WTC11 (cell line): ENCODE measurements around the gene TMEM132E. TPM values are rescaled to one million over a fixed set of nuclear protein-coding genes. Genes with fewer than 3 reads are reported as not detected.

ENCODE experiments used
- ATAC-seq: fragments of 200-7000 bp; cut with Tn5 transposase; 2 replicates; pipeline ENCODE4 v1.10.0; 2021; ENCODE audit warnings: mild to moderate bottlenecking, moderate library complexity
- CTCF ChIA-PET: fragments of 300-600 bp; sonication (Branson Sonifier 250); formaldehyde crosslinking; loops from one replicate; lab custom pipeline; 2021; ENCODE audit warnings: antibody characterized with exemption; lab: Charles Lee
- POLR2A ChIA-PET: fragments of 350-600 bp; sonication (Branson Sonifier 250); formaldehyde crosslinking; loops from one replicate; lab custom pipeline; 2021; ENCODE audit warnings: antibody characterized with exemption; lab: Charles Lee
- DNase-seq: peaks from one replicate; pipeline ENCODE4 v3.0.0; 2021; ENCODE audit warnings: low spot score
- H3K27ac Mint-ChIP-seq: 2 replicates; pipeline ENCODE4 v1.8.0; 2021; ENCODE audit warnings: mixed read lengths
- H3K27me3 Mint-ChIP-seq: 2 replicates; pipeline ENCODE4 v1.8.0; 2021; ENCODE audit warnings: low read depth, mild to moderate bottlenecking, moderate library complexity, mixed read lengths
- H3K36me3 Mint-ChIP-seq: 2 replicates; pipeline ENCODE4 v1.8.0; 2021; ENCODE audit warnings: mixed read lengths
- H3K4me1 Mint-ChIP-seq: 2 replicates; pipeline ENCODE4 v1.8.0; 2022; ENCODE audit warnings: mixed read lengths
- H3K4me3 Mint-ChIP-seq: 2 replicates; pipeline ENCODE4 v1.8.0; 2021; ENCODE audit warnings: mild to moderate bottlenecking, moderate library complexity, mixed read lengths
- H3K9me3 Mint-ChIP-seq: 2 replicates; pipeline ENCODE4 v1.8.0; 2021; ENCODE audit warnings: mixed read lengths
- AFF4 ChIP-seq: sonication (generic); formaldehyde crosslinking; IDR thresholded peaks from 2 replicates; pipeline ENCODE4 v1.8.1; 2023; ENCODE audit warnings: mild to moderate bottlenecking, missing genetic modification reagents, borderline replicate concordance
- ATF1 ChIP-seq: sonication (generic); formaldehyde crosslinking; IDR thresholded peaks from 2 replicates; pipeline ENCODE4 v1.8.1; 2023; ENCODE audit warnings: mild to moderate bottlenecking, moderate library complexity, missing genetic modification reagents
- ELF4 ChIP-seq: sonication (generic); formaldehyde crosslinking; IDR thresholded peaks from 2 replicates; pipeline ENCODE4 v1.8.1; 2022; ENCODE audit warnings: low read depth, mild to moderate bottlenecking, moderate library complexity, missing genetic modification reagents
- EMX1 ChIP-seq: fragments of 250-450 bp; sonication (Bioruptor Pico); IDR thresholded peaks from 2 replicates; pipeline ENCODE4 v1.8.0; 2021; ENCODE audit warnings: mild to moderate bottlenecking
- ERG ChIP-seq: fragments of 250-450 bp; sonication (Bioruptor Pico); IDR thresholded peaks from 2 replicates; pipeline ENCODE4 v1.8.0; 2021; ENCODE audit warnings: mild to moderate bottlenecking
- FOXJ3 ChIP-seq: sonication (generic); formaldehyde crosslinking; IDR thresholded peaks from 2 replicates; pipeline ENCODE4 v1.9.0; 2021; ENCODE audit warnings: missing genetic modification reagents, mild to moderate bottlenecking, borderline replicate concordance
- MYBL2 ChIP-seq: sonication (generic); formaldehyde crosslinking; IDR thresholded peaks from 2 replicates; pipeline ENCODE4 v1.8.1; 2023; ENCODE audit warnings: mild to moderate bottlenecking, moderate library complexity, missing genetic modification reagents
- NFYB ChIP-seq: sonication (generic); formaldehyde crosslinking; conservative IDR thresholded peaks from 2 replicates; pipeline ENCODE4 v1.8.0; 2022; ENCODE audit warnings: low read depth, missing genetic modification reagents
- NR3C1 ChIP-seq: sonication (generic); formaldehyde crosslinking; conservative IDR thresholded peaks from 2 replicates; pipeline ENCODE4 v1.8.1; 2023; ENCODE audit warnings: low read depth, mild to moderate bottlenecking, missing genetic modification reagents
- OVOL2 ChIP-seq: fragments of 250-450 bp; sonication (Bioruptor Pico); IDR thresholded peaks from 2 replicates; pipeline ENCODE4 v1.9.0; 2021; ENCODE audit warnings: mild to moderate bottlenecking, borderline replicate concordance
- PRRX2 ChIP-seq: fragments of 250-450 bp; sonication (Bioruptor Pico); IDR thresholded peaks from 2 replicates; pipeline ENCODE4 v1.8.0; 2021; ENCODE audit warnings: mild to moderate bottlenecking
- SMAD3 ChIP-seq: sonication (generic); formaldehyde crosslinking; IDR thresholded peaks from 2 replicates; pipeline ENCODE4 v1.8.0; 2022; ENCODE audit warnings: missing genetic modification reagents, mild to moderate bottlenecking, borderline replicate concordance
- TP53 ChIP-seq: sonication (generic); formaldehyde crosslinking; IDR thresholded peaks from 2 replicates; pipeline ENCODE4 v1.8.1; 2023; ENCODE audit warnings: mild to moderate bottlenecking, missing genetic modification reagents
- USF1 ChIP-seq: sonication (generic); formaldehyde crosslinking; IDR thresholded peaks from 2 replicates; pipeline ENCODE4 v1.8.0; 2022; ENCODE audit warnings: mild to moderate bottlenecking, missing genetic modification reagents
- ZBTB21 ChIP-seq: sonication (generic); formaldehyde crosslinking; IDR thresholded peaks from 2 replicates; pipeline ENCODE4 v1.8.1; 2023; ENCODE audit warnings: mild to moderate bottlenecking, missing genetic modification reagents, borderline replicate concordance
- ZNF232 ChIP-seq: sonication (generic); formaldehyde crosslinking; IDR thresholded peaks from 2 replicates; pipeline ENCODE4 v1.8.0; 2022; ENCODE audit warnings: mild to moderate bottlenecking, missing genetic modification reagents
- ZNF423 ChIP-seq: fragments of 250-450 bp; sonication (Bioruptor Pico); IDR thresholded peaks from 2 replicates; pipeline ENCODE4 v2.1.2; 2022; ENCODE audit warnings: mild to moderate bottlenecking, moderate library complexity
- total RNA-seq: library from RNA; stranded (reverse); gene quantifications from 3 replicates; pipeline ENCODE4 v1.2.3, GENCODE V29; 2021
- TF ChIP-seq, protein P1 (sequence below): fragments of 200-600 bp; IDR thresholded peaks from 2 replicates; pipeline ENCODE4 v1.8.0; 2022; ENCODE audit warnings: antibody characterized with exemption
- TF ChIP-seq, protein P2 (sequence below): sonication (generic); formaldehyde crosslinking; IDR thresholded peaks from 2 replicates; pipeline ENCODE4 v1.8.0; 2022; ENCODE audit warnings: mild to moderate bottlenecking, missing genetic modification reagents
- TF ChIP-seq, protein P3 (sequence below): fragments of 250-450 bp; sonication (Bioruptor Pico); IDR thresholded peaks from 2 replicates; pipeline ENCODE4 v1.9.0; 2021; ENCODE audit warnings: moderate library complexity, mild to moderate bottlenecking, inconsistent platforms, borderline replicate concordance

Gene TMEM132E
- total RNA-seq, 1 experiment from 2014 or later, result 1.2 TPM

GRCh38 chr17:34589120-34589965 lies 10.0 kb downstream of the TMEM132E start (continued):
- no peak for TF ChIP-seq ERG (CRISPR knock-in tag)
- TF ChIP-seq SMAD3 (CRISPR knock-in tag), result no peak
- TF ChIP-seq FOXJ3 (CRISPR knock-in tag), result no peak
- TF ChIP-seq, all 79 proteins: peak for 0

GRCh38 chr17:34592002-34592401 lies 12.6 kb downstream of the TMEM132E start:
- DNase-seq (no peak), ATAC-seq (no peak)
- H3K27me3 Mint-ChIP-seq, result peaks cover 66% of the 10 kb centered on the region
- ChIA-PET CTCF (no interaction called here), POLR2A (interaction anchor here (1.5 kb wide), 1 partner anchor 14 kb away, joined by 3 read pairs; no protein-coding TSS in a partner anchor)
- no peak overlapping the region for H3K27ac Mint-ChIP-seq
- H3K36me3 Mint-ChIP-seq, result no peaks in the 10 kb centered on the region
- peaks cover 5% of the 10 kb centered on the region for H3K4me1 Mint-ChIP-seq
- TF ChIP-seq NFYB (CRISPR knock-in tag), result no peak
- no peak for TF ChIP-seq ZNF232 (CRISPR knock-in tag)
- TF ChIP-seq NR3C1, result no peak
- TF ChIP-seq, protein P1, sequence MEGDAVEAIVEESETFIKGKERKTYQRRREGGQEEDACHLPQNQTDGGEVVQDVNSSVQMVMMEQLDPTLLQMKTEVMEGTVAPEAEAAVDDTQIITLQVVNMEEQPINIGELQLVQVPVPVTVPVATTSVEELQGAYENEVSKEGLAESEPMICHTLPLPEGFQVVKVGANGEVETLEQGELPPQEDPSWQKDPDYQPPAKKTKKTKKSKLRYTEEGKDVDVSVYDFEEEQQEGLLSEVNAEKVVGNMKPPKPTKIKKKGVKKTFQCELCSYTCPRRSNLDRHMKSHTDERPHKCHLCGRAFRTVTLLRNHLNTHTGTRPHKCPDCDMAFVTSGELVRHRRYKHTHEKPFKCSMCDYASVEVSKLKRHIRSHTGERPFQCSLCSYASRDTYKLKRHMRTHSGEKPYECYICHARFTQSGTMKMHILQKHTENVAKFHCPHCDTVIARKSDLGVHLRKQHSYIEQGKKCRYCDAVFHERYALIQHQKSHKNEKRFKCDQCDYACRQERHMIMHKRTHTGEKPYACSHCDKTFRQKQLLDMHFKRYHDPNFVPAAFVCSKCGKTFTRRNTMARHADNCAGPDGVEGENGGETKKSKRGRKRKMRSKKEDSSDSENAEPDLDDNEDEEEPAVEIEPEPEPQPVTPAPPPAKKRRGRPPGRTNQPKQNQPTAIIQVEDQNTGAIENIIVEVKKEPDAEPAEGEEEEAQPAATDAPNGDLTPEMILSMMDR, result no peak
- TF ChIP-seq MYBL2 (CRISPR knock-in tag), result no peak
- TF ChIP-seq, protein P2, sequence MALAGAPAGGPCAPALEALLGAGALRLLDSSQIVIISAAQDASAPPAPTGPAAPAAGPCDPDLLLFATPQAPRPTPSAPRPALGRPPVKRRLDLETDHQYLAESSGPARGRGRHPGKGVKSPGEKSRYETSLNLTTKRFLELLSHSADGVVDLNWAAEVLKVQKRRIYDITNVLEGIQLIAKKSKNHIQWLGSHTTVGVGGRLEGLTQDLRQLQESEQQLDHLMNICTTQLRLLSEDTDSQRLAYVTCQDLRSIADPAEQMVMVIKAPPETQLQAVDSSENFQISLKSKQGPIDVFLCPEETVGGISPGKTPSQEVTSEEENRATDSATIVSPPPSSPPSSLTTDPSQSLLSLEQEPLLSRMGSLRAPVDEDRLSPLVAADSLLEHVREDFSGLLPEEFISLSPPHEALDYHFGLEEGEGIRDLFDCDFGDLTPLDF (CRISPR knock-in tag), result no peak
- no peak for TF ChIP-seq TP53
- H3K4me3 Mint-ChIP-seq, result no peak overlapping the region
- no peaks in the 10 kb centered on the region for H3K9me3 Mint-ChIP-seq

DNA sequence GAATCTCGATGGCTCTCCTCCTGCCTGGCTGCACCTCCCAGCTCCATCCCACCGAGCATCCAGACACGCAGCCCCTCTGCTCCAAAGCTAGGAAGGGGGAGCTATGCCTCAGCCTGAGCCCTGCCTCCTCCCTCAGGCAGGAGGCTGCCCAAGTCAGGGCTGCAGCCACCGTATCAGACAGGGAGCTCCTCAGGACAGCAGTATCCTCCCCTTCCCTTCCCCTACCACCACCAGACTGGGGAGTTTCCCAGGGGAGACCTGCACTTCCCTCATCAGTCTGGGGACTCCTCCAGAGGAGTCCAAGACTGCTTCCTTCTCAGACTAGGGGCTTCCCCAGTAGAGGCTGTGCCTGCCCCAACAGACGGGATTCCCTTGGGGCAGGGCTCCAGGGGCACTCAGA lies 17.5 kb downstream of the TMEM132E start:
- ChIA-PET CTCF (interaction anchor here (1.2 to 1.5 kb wide), 2 partner anchors 41 to 523 kb away, joined by 3 to 9 read pairs; partner anchors contain the start of gene RAD51D), POLR2A (interaction anchor here (0.7 kb wide), 1 partner anchor 209 kb away, joined by 3 read pairs; no protein-coding TSS in a partner anchor)
- ATAC-seq, result peak; percentile 21; the same call in 1 of the 2 replicates
- Mint-ChIP-seq H3K36me3 (no peaks in the 10 kb centered on the region), H3K9me3 (no peaks in the 10 kb centered on the region), H3K27me3 (peaks cover 25% of the 10 kb centered on the region), H3K4me1 (peaks cover 18% of the 10 kb centered on the region), H3K27ac (no peak overlapping the region), H3K4me3 (no peak overlapping the region)
- no peak for DNase-seq
- TF ChIP-seq ZBTB21 (CRISPR knock-in tag) (no peak), USF1 (CRISPR knock-in tag) (no peak), ATF1 (CRISPR knock-in tag) (no peak), NFYB (CRISPR knock-in tag) (no peak), AFF4 (CRISPR knock-in tag) (no peak), EMX1 (CRISPR knock-in tag) (no peak), OVOL2 (CRISPR knock-in tag) (no peak), PRRX2 (CRISPR knock-in tag) (no peak), ELF4 (no peak), ZNF423 (CRISPR knock-in tag) (no peak)
- TF ChIP-seq, protein P3, sequence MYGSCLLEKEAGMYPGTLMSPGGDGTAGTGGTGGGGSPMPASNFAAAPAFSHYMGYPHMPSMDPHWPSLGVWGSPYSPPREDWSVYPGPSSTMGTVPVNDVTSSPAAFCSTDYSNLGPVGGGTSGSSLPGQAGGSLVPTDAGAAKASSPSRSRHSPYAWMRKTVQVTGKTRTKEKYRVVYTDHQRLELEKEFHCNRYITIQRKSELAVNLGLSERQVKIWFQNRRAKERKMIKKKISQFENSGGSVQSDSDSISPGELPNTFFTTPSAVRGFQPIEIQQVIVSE, result no peak
